HCT116 (cell line): ENCODE measurements around the gene GPALPP1. TPM values are rescaled to one million over a fixed set of nuclear protein-coding genes. Genes with fewer than 3 reads are reported as not detected.

ENCODE experiments used
- ATAC-seq: fragments of 200-7000 bp; cut with Tn5 transposase; 2 replicates; pipeline ENCODE4 v1.9.1; 2020; ENCODE audit warnings: mild to moderate bottlenecking, moderate library complexity
- BruUV-seq: library from RNA; stranded (reverse); fragments of 400-500 nt; replicated peaks from 2 replicates; lab custom pipeline; 2021; lab: Mats Ljungman, UMichigan
- CTCF ChIA-PET: fragments of 300-600 bp; sonication (Branson Sonifier 250); formaldehyde crosslinking; loops from one replicate; lab custom pipeline; 2021; ENCODE audit warnings: antibody characterized with exemption; lab: Charles Lee
- POLR2A ChIA-PET: fragments of 300-600, 350-600 bp; sonication (Branson Sonifier 250); formaldehyde crosslinking; loops from one replicate; lab custom pipeline; 2021; ENCODE audit warnings: antibody characterized with exemption; lab: Charles Lee
- RAD21 ChIA-PET, 2 experiments: fragments of 300-600 bp; sonication (Branson Sonifier 250); formaldehyde crosslinking; loops; one replicate each; lab custom pipeline; 2023; ENCODE audit warnings: low total read pairs in 2 of 2; ENCODE audit not compliant: uncharacterized antibody in 2 of 2, unreplicated experiment in 2 of 2, low non-redundant PET in 1 of 2; lab: Charles Lee
- DNase-seq: peaks from one replicate; pipeline ENCODE4 v3.0.0-alpha.2; 2010; ENCODE audit warnings: low read depth, low spot score
- H2AFZ ChIP-seq: fragments of 200-600 bp; shearing (Covaris generic), sonication (generic); 2 replicates; pipeline ENCODE4 v1.6.1; 2017; ENCODE audit warnings: low read depth, mixed run types, mixed read lengths, antibody characterized with exemption, low read length; ENCODE audit not compliant: poor library complexity, severe bottlenecking
- H3K27ac ChIP-seq: 2 replicates; pipeline ENCODE4 v1.5.1; 2012; ENCODE audit warnings: low read depth, low read length
- H3K27me3 ChIP-seq: fragments of 200-600 bp; sonication (generic); 2 replicates; pipeline ENCODE4 v1.6.1; 2016; ENCODE audit warnings: mixed run types, low read length, mixed read lengths; ENCODE audit not compliant: insufficient read depth
- H3K36me3 ChIP-seq, 2 experiments: fragments of 200-500 bp in 1 of 2; fragments of 200-600 bp in 1 of 2; sonication (Bioruptor generic) in 1 of 2; sonication (generic) in 1 of 2; 2 replicates each; pipeline versions ENCODE4 v1.5.1 to v1.6.1; 2014 to 2016; ENCODE audit warnings: low read length in 2 of 2, inconsistent platforms in 1 of 2, mixed read lengths in 1 of 2, mixed run types in 1 of 2; ENCODE audit not compliant: insufficient read depth in 2 of 2, control insufficient read depth in 1 of 2
- H3K4me1 ChIP-seq, 2 experiments: fragments of 200-600 bp in 1 of 2; sonication (generic) in 1 of 2; 2 replicates each; pipeline versions ENCODE4 v1.5.1 to v1.6.1; 2012 to 2017; ENCODE audit warnings: low read length in 2 of 2, inconsistent platforms in 1 of 2, mild to moderate bottlenecking in 1 of 2, mixed read lengths in 1 of 2, mixed run types in 1 of 2, moderate library complexity in 1 of 2; ENCODE audit not compliant: insufficient read depth in 2 of 2, control insufficient read depth in 1 of 2
- H3K4me2 ChIP-seq: fragments of 200-600 bp; sonication (generic); 2 replicates; pipeline ENCODE4 v1.6.1; 2017; ENCODE audit warnings: mixed run types, low read length, mixed read lengths
- H3K4me3 ChIP-seq, 2 experiments: fragments of 200-600 bp in 1 of 2; sonication (generic) in 1 of 2; replicated peaks in 1 of 2; 2 replicates each; pipeline ENCODE4 v1.5.1; 2011 to 2016; ENCODE audit warnings: low read length in 2 of 2, control low read depth in 1 of 2, low read depth in 1 of 2, mild to moderate bottlenecking in 1 of 2, mixed read lengths in 1 of 2, mixed run types in 1 of 2
- H3K79me2 ChIP-seq: fragments of 200-600 bp; sonication (generic); 2 replicates; pipeline ENCODE4 v1.6.1; 2017; ENCODE audit warnings: mild to moderate bottlenecking, mixed run types, low read length, moderate library complexity, mixed read lengths; ENCODE audit not compliant: insufficient read depth
- H3K9ac ChIP-seq: fragments of 200-600 bp; sonication (generic); 2 replicates; pipeline ENCODE4 v1.6.1; 2016; ENCODE audit warnings: low read length, mixed read lengths
- H3K9me2 ChIP-seq: fragments of 200-600 bp; sonication (generic), shearing (Covaris generic); 2 replicates; pipeline ENCODE4 v1.6.1; 2017; ENCODE audit warnings: mixed run types, mild to moderate bottlenecking, moderate library complexity; ENCODE audit not compliant: insufficient read depth
- H3K9me3 ChIP-seq, 2 experiments: fragments of 200-500 bp in 1 of 2; fragments of 200-600 bp in 1 of 2; sonication (Bioruptor generic) in 1 of 2; sonication (generic) in 1 of 2; 2 replicates each; pipeline ENCODE4 v1.6.1; 2014 to 2017; ENCODE audit warnings: low read length in 2 of 2, mixed read lengths in 2 of 2, inconsistent platforms in 1 of 2, low read depth in 1 of 2, mild to moderate bottlenecking in 1 of 2, mixed run types in 1 of 2, moderate library complexity in 1 of 2; ENCODE audit not compliant: control insufficient read depth in 1 of 2, insufficient read depth in 1 of 2
- H4K20me1 ChIP-seq: fragments of 200-600 bp; sonication (generic), shearing (Covaris generic); 2 replicates; pipeline ENCODE4 v1.6.1; 2017; ENCODE audit warnings: mixed run types, mild to moderate bottlenecking, moderate library complexity; ENCODE audit not compliant: insufficient read depth
- CBX3 ChIP-seq: IDR thresholded peaks from 2 replicates; pipeline ENCODE4 v1.6.1; 2012; ENCODE audit warnings: low read depth
- CEBPB ChIP-seq: IDR thresholded peaks from 2 replicates; pipeline ENCODE4 v1.6.1; 2012; ENCODE audit warnings: low read depth
- ELF1 ChIP-seq: IDR thresholded peaks from 2 replicates; pipeline ENCODE4 v1.6.1; 2012; ENCODE audit warnings: low read depth, borderline replicate concordance
- EZH2 ChIP-seq: fragments of 200-600 bp; sonication (generic); IDR thresholded peaks from 2 replicates; pipeline ENCODE4 v1.6.1; 2017; ENCODE audit warnings: antibody characterized with exemption, mixed run types
- EZH2phosphoT487 ChIP-seq: fragments of 200-600 bp; IDR thresholded peaks from 2 replicates; pipeline ENCODE4 v1.6.1; 2018; ENCODE audit warnings: antibody characterized with exemption, borderline replicate concordance
- JUND ChIP-seq: IDR thresholded peaks from 2 replicates; pipeline ENCODE4 v1.6.1; 2012
- MAX ChIP-seq: IDR thresholded peaks from 2 replicates; pipeline ENCODE4 v1.6.1; 2012
- POLR2A ChIP-seq: IDR thresholded peaks from 2 replicates; pipeline ENCODE4 v1.7.0; 2011; ENCODE audit warnings: borderline replicate concordance; ENCODE audit not compliant: insufficient read depth, insufficient read length; ENCODE audit errors: extremely low read depth
- RAD21 ChIP-seq: IDR thresholded peaks from 2 replicates; pipeline ENCODE4 v1.6.1; 2012; ENCODE audit warnings: low read depth, mild to moderate bottlenecking
- SIN3A ChIP-seq: IDR thresholded peaks from 2 replicates; pipeline ENCODE4 v1.6.1; 2012; ENCODE audit warnings: low read depth
- SP1 ChIP-seq: IDR thresholded peaks from 2 replicates; pipeline ENCODE4 v1.6.1; 2012; ENCODE audit warnings: low read depth
- SRF ChIP-seq: IDR thresholded peaks from 2 replicates; pipeline ENCODE4 v1.6.1; 2012; ENCODE audit warnings: low read depth
- TCF7L2 ChIP-seq: IDR thresholded peaks from 2 replicates; pipeline ENCODE4 v1.7.0; 2011; ENCODE audit warnings: borderline replicate concordance, inconsistent platforms; ENCODE audit not compliant: insufficient read depth, insufficient read length; ENCODE audit errors: extremely low read depth
- YY1 ChIP-seq: IDR thresholded peaks from 2 replicates; pipeline ENCODE4 v1.6.1; 2011; ENCODE audit warnings: low read length, low read depth, moderate library complexity, mild to moderate bottlenecking; ENCODE audit not compliant: insufficient replicate concordance; ENCODE audit errors: extremely low read depth
- ZBTB33 ChIP-seq: IDR thresholded peaks from 2 replicates; pipeline ENCODE4 v1.6.1; 2011; ENCODE audit warnings: mild to moderate bottlenecking, low read length, moderate library complexity; ENCODE audit not compliant: insufficient replicate concordance; ENCODE audit errors: extremely low read depth
- ZFX ChIP-seq: fragments of 450-650 bp; IDR thresholded peaks from 2 replicates; pipeline ENCODE4 v1.6.1; 2017
- ZNF274 ChIP-seq: fragments of 200-500 bp; sonication (Bioruptor generic); IDR thresholded peaks from 2 replicates; pipeline ENCODE4 v1.6.1; 2014; ENCODE audit warnings: mild to moderate bottlenecking, low read depth, low read length, inconsistent platforms
- intact Hi-C: fragments of 100-400 bp; cut with micrococcal nuclease; formaldehyde crosslinking; loops from 2 replicates; pipeline ENCODE4 v1.10.0; 2022
- total RNA-seq: library from RNA; stranded (reverse); gene quantifications from one replicate; pipeline ENCODE4 v1.2.1, GENCODE V29; 2021; ENCODE audit not compliant: unreplicated experiment

GPALPP1 gene
- total RNA-seq, 1 experiment from 2014 or later: 21.3 TPM

- ATAC-seq (no peak), DNase-seq (no peak)
- CTCF ChIA-PET: interaction anchor here (0.8 kb wide), 1 partner anchor 26 kb away, joined by 3 read pairs; no protein-coding TSS in a partner anchor
- Histone ChIP-seq H3K4me1 (no peaks in the 10 kb centered on the region), H2AFZ (no peak overlapping the region), H3K9ac (no peak overlapping the region), H3K4me3 (no peak overlapping the region), H3K36me3 (peaks cover 3 to 11% of the 10 kb centered on the region in 2 experiments; a peak in 3 of 4 replicates), H3K9me3 (no peaks in the 10 kb centered on the region), H3K27me3 (no peaks in the 10 kb centered on the region), H3K27ac (no peak overlapping the region), H3K4me2 (no peak overlapping the region), H4K20me1 (no peaks in the 10 kb centered on the region), H3K9me2 (no peaks in the 10 kb centered on the region), H3K79me2 (no peaks in the 10 kb centered on the region)
- POLR2A ChIA-PET: interaction anchor here (1.0 kb wide), 1 partner anchor 320 kb away, joined by 4 read pairs; the partner anchor contains the start of gene TPT1
- TF ChIP-seq SRF: no peak
- no peak for TF ChIP-seq ZFX
- TF ChIP-seq POLR2A: no peak
- no peak for TF ChIP-seq ZBTB33
- no peak for TF ChIP-seq MAX
- TF ChIP-seq SP1: no peak
- no TSS peak for BruUV-seq
- RAD21 ChIA-PET: no interaction called here
- intact Hi-C loops: no loop called here
Measured at GRCh38 chr13:45021250-45021649, 31.9 kb downstream of the GPALPP1 start.

GRCh38 chr13:45024847-45025246 is 35.5 kb downstream of the GPALPP1 start:
- Histone ChIP-seq H3K9me2 (no peaks in the 10 kb centered on the region), H3K4me2 (no peak overlapping the region), H3K27me3 (no peaks in the 10 kb centered on the region), H3K9me3 (no peaks in the 10 kb centered on the region), H3K4me1 (no peaks in the 10 kb centered on the region), H3K36me3 (peaks cover 0 to 14% of the 10 kb centered on the region in 2 experiments; a peak in 2 of 4 replicates), H3K4me3 (no peak overlapping the region), H3K79me2 (no peaks in the 10 kb centered on the region), H3K9ac (no peak overlapping the region), H3K27ac (no peak overlapping the region), H2AFZ (no peak overlapping the region), H4K20me1 (no peaks in the 10 kb centered on the region)
- BruUV-seq: no TSS peak
- intact Hi-C loops: no loop called here
- POLR2A ChIA-PET: no interaction called here
- RAD21 ChIA-PET: no interaction called here
- no peak for DNase-seq
- CTCF ChIA-PET: no interaction called here
- no peak for ATAC-seq
- TF ChIP-seq RAD21 (no peak), CBX3 (no peak), ZNF274 (no peak), CEBPB (no peak), SIN3A (no peak), TCF7L2 (no peak), ZBTB33 (no peak), ZFX (no peak), JUND (no peak), YY1 (no peak), SRF (no peak), ELF1 (no peak), SP1 (no peak), POLR2A (no peak), EZH2 (no peak), EZH2phosphoT487 (no peak)
